Lung (tissue), 12 donors: ENCODE results near the gene FBXO7. TPM values are rescaled to one million over a fixed set of nuclear protein-coding genes. Genes with fewer than 3 reads are reported as not detected.

ENCODE experiments used
- ATAC-seq: fragments of 200-7000 bp; cut with Tn5 transposase; one replicate; pipeline ENCODE4 v1.9.1; 2020; ENCODE audit warnings: moderate number of reproducible peaks; ENCODE audit not compliant: insufficient read depth, low FRiP score
- DNase-seq, 3 donors: peaks; one replicate each; pipeline ENCODE4 v3.0.0-alpha.2; 2013 to 2017
- H3K27ac ChIP-seq, 2 donors: one replicate each; pipeline ENCODE4 v1.5.1; 2013; ENCODE audit warnings: mild to moderate bottlenecking in 2 of 2, moderate library complexity in 2 of 2, control low read depth in 1 of 2, inconsistent platforms in 1 of 2, low read depth in 1 of 2, low read length in 1 of 2
- H3K27me3 ChIP-seq, 3 donors: one replicate each; pipeline ENCODE4 v1.5.1; 2013; ENCODE audit warnings: low read length in 2 of 3; ENCODE audit not compliant: control insufficient read depth in 3 of 3, insufficient read depth in 3 of 3
- H3K36me3 ChIP-seq, 4 donors: one replicate each; pipeline ENCODE4 v1.5.1; 2013; ENCODE audit warnings: low read length in 4 of 4, mild to moderate bottlenecking in 1 of 4, moderate library complexity in 1 of 4; ENCODE audit not compliant: control insufficient read depth in 4 of 4, insufficient read depth in 4 of 4
- H3K4me1 ChIP-seq, 5 donors: one replicate each; pipeline ENCODE4 v1.5.1; 2013; ENCODE audit warnings: low read length in 5 of 5, mild to moderate bottlenecking in 2 of 5, moderate library complexity in 1 of 5; ENCODE audit not compliant: control insufficient read depth in 5 of 5, insufficient read depth in 5 of 5
- H3K4me3 ChIP-seq: one replicate; pipeline ENCODE4 v1.5.1; 2013; ENCODE audit warnings: mild to moderate bottlenecking, control low read depth, moderate library complexity
- H3K9ac ChIP-seq, 2 donors: one replicate each; pipeline ENCODE4 v1.5.1; 2013; ENCODE audit warnings: low read length in 2 of 2, control low read depth in 1 of 2; ENCODE audit not compliant: insufficient read depth in 1 of 2
- H3K9me3 ChIP-seq, 4 donors: one replicate each; pipeline ENCODE4 v1.5.1; 2013; ENCODE audit warnings: low read length in 3 of 4, mild to moderate bottlenecking in 1 of 4, moderate library complexity in 1 of 4; ENCODE audit not compliant: control insufficient read depth in 4 of 4, insufficient read depth in 3 of 4
- WGBS, 2 donors: extraction: QIAGEN DNeasy Blood & Tissue Kit; methylation state at CpG; one replicate each; pipeline ENCODE4 v1.1.7; 2013; 5-methylcytosine and 5-hydroxymethylcytosine counted together
- polyA plus RNA-seq, 2 donors: library from polyadenylated mRNA; stranded (reverse); fragments of 200-250 nt; gene quantifications; one replicate each; pipeline ENCODE4 v1.2.1, GENCODE V29; 2013
- total RNA-seq, 2 donors: library from RNA; depleted of rRNA in 1 of 2; stranded (reverse); fragments of >200 nt in 1 of 2; gene quantifications; one replicate each; pipeline ENCODE4 v1.2.1, GENCODE V29; 2014 to 2021
- TF ChIP-seq, protein P1 (sequence below): IDR thresholded peaks from 2 replicates; pipeline ENCODE4 v1.5.1; 2012; ENCODE audit warnings: mild to moderate bottlenecking; ENCODE audit errors: control extremely low read depth, extremely low read depth
- donor health status: control.
- donor health status: control.
- donor health status: Bipolar disorder and iron deficiency.
- donor health status: healthy.
- donor health status: DM: yes; HTN: yes; CAD: no.

FBXO7 gene
- total and polyA plus RNA-seq, 4 donors = 48.8 to 117 (median 72.1) TPM

DNA sequence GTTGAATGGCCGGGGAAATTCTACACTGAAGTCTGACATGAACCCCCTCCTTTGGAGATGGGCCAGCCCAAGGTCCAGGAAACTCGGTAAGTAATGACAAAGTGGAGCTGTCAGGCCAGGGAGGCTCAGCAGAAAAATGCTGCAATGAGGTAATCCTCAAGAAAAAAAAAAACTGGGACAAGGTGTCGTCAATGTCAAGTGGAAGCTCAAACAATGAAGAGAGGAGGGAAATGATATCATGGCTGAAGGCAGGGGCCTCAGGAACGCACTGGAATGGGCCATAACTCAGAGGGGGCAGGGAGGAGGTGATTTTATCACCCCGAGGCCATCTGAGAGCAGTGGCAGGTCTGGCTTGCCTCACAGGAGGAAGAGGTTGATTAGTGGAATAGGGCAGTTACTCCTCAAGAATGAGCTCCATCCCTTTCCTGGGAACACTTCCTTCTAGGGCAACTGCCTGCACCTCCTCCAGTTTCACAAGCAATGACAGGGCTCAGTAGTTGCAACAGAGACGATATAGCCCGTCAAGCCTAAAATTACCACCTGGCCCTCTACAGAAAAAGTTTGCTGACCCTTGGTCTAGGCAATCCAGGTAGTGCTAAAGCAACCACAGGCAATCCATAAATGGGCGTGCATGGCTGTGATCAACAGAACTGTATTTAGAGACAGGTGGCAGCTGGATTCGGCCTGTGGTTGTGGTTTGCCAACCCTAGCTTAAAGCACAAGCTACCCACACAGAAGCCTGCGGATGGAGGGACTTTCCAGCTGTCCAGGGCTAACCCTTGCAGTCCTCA lies 65.2 kb downstream of the FBXO7 start:
- TF ChIP-seq, protein P1, sequence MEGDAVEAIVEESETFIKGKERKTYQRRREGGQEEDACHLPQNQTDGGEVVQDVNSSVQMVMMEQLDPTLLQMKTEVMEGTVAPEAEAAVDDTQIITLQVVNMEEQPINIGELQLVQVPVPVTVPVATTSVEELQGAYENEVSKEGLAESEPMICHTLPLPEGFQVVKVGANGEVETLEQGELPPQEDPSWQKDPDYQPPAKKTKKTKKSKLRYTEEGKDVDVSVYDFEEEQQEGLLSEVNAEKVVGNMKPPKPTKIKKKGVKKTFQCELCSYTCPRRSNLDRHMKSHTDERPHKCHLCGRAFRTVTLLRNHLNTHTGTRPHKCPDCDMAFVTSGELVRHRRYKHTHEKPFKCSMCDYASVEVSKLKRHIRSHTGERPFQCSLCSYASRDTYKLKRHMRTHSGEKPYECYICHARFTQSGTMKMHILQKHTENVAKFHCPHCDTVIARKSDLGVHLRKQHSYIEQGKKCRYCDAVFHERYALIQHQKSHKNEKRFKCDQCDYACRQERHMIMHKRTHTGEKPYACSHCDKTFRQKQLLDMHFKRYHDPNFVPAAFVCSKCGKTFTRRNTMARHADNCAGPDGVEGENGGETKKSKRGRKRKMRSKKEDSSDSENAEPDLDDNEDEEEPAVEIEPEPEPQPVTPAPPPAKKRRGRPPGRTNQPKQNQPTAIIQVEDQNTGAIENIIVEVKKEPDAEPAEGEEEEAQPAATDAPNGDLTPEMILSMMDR = no peak
- Histone ChIP-seq H3K27me3 (no peaks in the 10 kb centered on the region), H3K36me3 (no peaks in the 10 kb centered on the region), H3K9me3 (peaks cover 0 to 2% (median 0%) of the 10 kb centered on the region in 4 donors), H3K4me3 (no peak overlapping the region), H3K9ac (no peak overlapping the region), H3K4me1 (peaks cover 4 to 22% (median 12%) of the 10 kb centered on the region in 5 donors), H3K27ac (peak overlapping the region in 1 of 2 donors; percentile 68)
- 28 to 41% methylated on average over 10 of the region's 10 CpGs for WGBS, 2 donors
- peak; percentile 40 to 75 (median 43) for DNase-seq
- no peak for ATAC-seq

DNA sequence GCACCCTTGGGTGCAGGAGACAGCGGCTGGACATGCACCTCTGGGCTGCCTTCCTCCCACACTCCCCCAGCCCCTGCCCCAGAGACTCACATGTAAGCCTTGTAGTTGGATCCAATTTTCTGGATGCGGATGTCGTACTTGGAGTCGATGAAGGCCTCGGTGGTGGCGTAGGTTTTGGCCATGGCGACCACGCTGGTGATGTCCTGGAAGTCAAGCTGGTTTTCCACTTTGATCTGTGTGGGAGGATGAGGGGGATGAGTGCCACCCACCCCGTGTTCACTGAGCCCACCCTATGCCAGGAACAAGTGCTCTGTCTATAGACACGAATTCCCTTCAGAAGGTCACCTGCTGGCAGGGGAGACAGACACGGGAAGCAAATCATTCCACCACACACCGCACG lies 66.9 kb downstream of the FBXO7 start:
- Histone ChIP-seq H3K27me3 (no peaks in the 10 kb centered on the region), H3K36me3 (no peaks in the 10 kb centered on the region), H3K4me3 (no peak overlapping the region), H3K4me1 (peaks cover 4 to 21% (median 10%) of the 10 kb centered on the region in 5 donors), H3K9me3 (peaks cover 0 to 2% (median 0%) of the 10 kb centered on the region in 4 donors), H3K27ac (peak overlapping the region in 1 of 2 donors; percentile 15), H3K9ac (no peak overlapping the region)
- DNase-seq = no peak
- 94 to 96% methylated on average over 13 of the region's 13 CpGs for WGBS, 2 donors
- TF ChIP-seq, protein P1 = no peak
- no peak for ATAC-seq

GRCh38 chr22:32542066-32542676 lies 67.6 kb downstream of the FBXO7 start:
- Histone ChIP-seq H3K27me3 (no peaks in the 10 kb centered on the region), H3K36me3 (no peaks in the 10 kb centered on the region), H3K4me3 (no peak overlapping the region), H3K9ac (no peak overlapping the region), H3K4me1 (peaks cover 4 to 26% (median 12%) of the 10 kb centered on the region in 5 donors), H3K27ac (peak overlapping the region in 1 of 2 donors; percentile 83), H3K9me3 (peaks cover 0 to 2% (median 0%) of the 10 kb centered on the region in 4 donors)
- 57 to 74% methylated on average over 8 of the region's 8 CpGs for WGBS, 2 donors
- DNase-seq (no peak), ATAC-seq (no peak)
- TF ChIP-seq, protein P1 = no peak
